HL-60 (cell line): ENCODE measurements around the gene SAP30L.

Experiments used
- DNase-seq, 2 experiments: peaks; one replicate each; pipeline ENCODE4 v3.0.0-alpha.2; 2010 to 2020; ENCODE audit warnings: low read depth in 1 of 2, low spot score in 1 of 2
- H3K27ac ChIP-seq: fragments of 250-450 bp; sonication (Bioruptor Pico); replicated peaks from 2 replicates; pipeline ENCODE4 v1.5.1; 2020; ENCODE audit warnings: mild to moderate bottlenecking, moderate library complexity
- H3K27me3 ChIP-seq: fragments of 250-450 bp; sonication (Bioruptor Pico); 2 replicates; pipeline ENCODE4 v1.5.1; 2021; ENCODE audit warnings: mild to moderate bottlenecking, moderate library complexity; ENCODE audit not compliant: insufficient read depth, poor library complexity, severe bottlenecking
- H3K4me3 ChIP-seq: replicated peaks from 2 replicates; pipeline ENCODE4 v1.5.1; 2011; ENCODE audit warnings: mild to moderate bottlenecking, control low read depth, low read length; ENCODE audit not compliant: insufficient read depth
- CTCF ChIP-seq: IDR thresholded peaks from one replicate; pipeline ENCODE4 v1.5.1; 2011; ENCODE audit warnings: low read length, control low read depth, inconsistent platforms; ENCODE audit not compliant: insufficient read depth
- GABPA ChIP-seq: IDR thresholded peaks from 2 replicates; pipeline ENCODE4 v1.6.1; 2012; ENCODE audit warnings: low read depth
- POLR2AphosphoS5 ChIP-seq: IDR thresholded peaks from 2 replicates; pipeline ENCODE4 v1.6.1; 2012; ENCODE audit warnings: low read depth
- REST ChIP-seq: IDR thresholded peaks from 2 replicates; pipeline ENCODE4 v1.6.1; 2012; ENCODE audit warnings: low read depth; ENCODE audit not compliant: insufficient replicate concordance
- SPI1 ChIP-seq: IDR thresholded peaks from 2 replicates; pipeline ENCODE4 v1.6.1; 2012; ENCODE audit warnings: low read depth, mild to moderate bottlenecking, borderline replicate concordance

SAP30L gene

GRCh38 chr5:154444556-154445421 lies 1.0 kb upstream of the SAP30L start:
- peak overlapping the region; percentile 69 for H3K27ac ChIP-seq
- TF ChIP-seq GABPA (no peak), REST (peak; percentile 53), CTCF (no peak), SPI1 (0 out of 2 replicates have a peak, but pooled peaks have one; percentile 4), POLR2AphosphoS5 (no peak)
- DNase-seq, result peak in 1 of 2 experiments; percentile 15
- H3K4me3 ChIP-seq, result peak overlapping the region; percentile 74
- H3K27me3 ChIP-seq, result no peaks in the 10 kb centered on the region

- peak overlapping the region; percentile 74 for H3K4me3 ChIP-seq
- peak in 1 of 2 experiments; percentile 11 for DNase-seq
- no peaks in the 10 kb centered on the region for H3K27me3 ChIP-seq
- H3K27ac ChIP-seq, result peak overlapping the region; percentile 66
- no peak for TF ChIP-seq REST
- no peak for TF ChIP-seq CTCF
- TF ChIP-seq POLR2AphosphoS5, result no peak
- TF ChIP-seq SPI1, result no peak
- TF ChIP-seq GABPA, result no peak
Observed at GRCh38 chr5:154446195-154447088, 645 bp downstream of the SAP30L start.

GRCh38 chr5:154447089-154447725 lies 1.4 kb downstream of the SAP30L start:
- TF ChIP-seq REST (peak; percentile 25), POLR2AphosphoS5 (no peak)
- H3K27me3 ChIP-seq, result no peaks in the 10 kb centered on the region
- no peak overlapping the region for H3K27ac ChIP-seq
- DNase-seq, result no peak
- peak overlapping the region; percentile 74 for H3K4me3 ChIP-seq
